T-cell (primary cell): ENCODE measurements around the gene LGR6. TPM values are rescaled to one million over a fixed set of nuclear protein-coding genes. Genes with fewer than 3 reads are reported as not detected.

Experiments
- ATAC-seq, 4 experiments: fragments of 200-7000 bp in 3 of 4; fragments of 150-1000 bp in 1 of 4; cut with Tn5 transposase; replicated peaks in 1 of 4; 1 replicate in 3 of 4; 2 replicates in 1 of 4; pipeline ENCODE4 v1.10.0; 2021; ENCODE audit warnings: moderate library complexity in 3 of 4, mild to moderate bottlenecking in 2 of 4, moderate number of reproducible peaks in 1 of 4
- CTCF ChIA-PET, 2 donors: fragments of 300-600 bp; sonication (Branson Sonifier 250); formaldehyde crosslinking; loops; one replicate each; lab custom pipeline; 2022; ENCODE audit warnings: antibody characterized with exemption in 2 of 2; lab: Charles Lee
- POLR2A ChIA-PET, 2 donors: fragments of 300-600 bp; sonication (Branson Sonifier 250); formaldehyde crosslinking; loops; one replicate each; lab custom pipeline; 2022; ENCODE audit warnings: antibody characterized with exemption in 2 of 2; lab: Charles Lee
- DNase-seq, 35 experiments: peaks; one replicate each; pipeline versions ENCODE4 v3.0.0 to v3.0.0-alpha.2; 2013 to 2023
- H3K27ac ChIP-seq: one replicate; pipeline ENCODE4 v1.5.1; 2013; ENCODE audit warnings: low read length
- H3K27me3 ChIP-seq, 2 experiments: replicated peaks in 1 of 2; 1 replicate in 1 of 2; 2 replicates in 1 of 2; pipeline versions ENCODE4 v1.6.1 to v1.7.0; 2013; ENCODE audit warnings: low read length in 1 of 2, mixed read lengths in 1 of 2; ENCODE audit not compliant: control insufficient read depth in 2 of 2, insufficient read depth in 2 of 2; ENCODE audit errors: extremely low read depth in 1 of 2
- H3K36me3 ChIP-seq, 2 donors: 1 replicate in 1 of 2; 2 replicates in 1 of 2; pipeline versions ENCODE4 v1.6.1 to v1.7.0; 2013; ENCODE audit warnings: low read length in 1 of 2; ENCODE audit not compliant: control insufficient read depth in 2 of 2, insufficient read depth in 1 of 2; ENCODE audit errors: extremely low read depth in 1 of 2
- H3K4me1 ChIP-seq, 2 experiments: 1 replicate in 1 of 2; 2 replicates in 1 of 2; pipeline versions ENCODE4 v1.6.1 to v1.7.0; 2013; ENCODE audit warnings: low read length in 2 of 2, mixed read lengths in 1 of 2; ENCODE audit not compliant: insufficient read depth in 2 of 2, control insufficient read depth in 1 of 2; ENCODE audit errors: extremely low read depth in 1 of 2
- H3K4me3 ChIP-seq, 2 donors: 1 replicate in 1 of 2; 2 replicates in 1 of 2; pipeline versions ENCODE4 v1.5.1 to v1.7.0; 2013; ENCODE audit warnings: mild to moderate bottlenecking in 2 of 2, low read length in 1 of 2, moderate library complexity in 1 of 2; ENCODE audit not compliant: control insufficient read depth in 1 of 2; ENCODE audit errors: extremely low read depth in 1 of 2
- H3K9me3 ChIP-seq: 2 replicates; pipeline ENCODE4 v1.7.0; 2013
- H3K27ac Mint-ChIP-seq, 2 donors: one replicate each; pipeline ENCODE4 v1.8.0; 2020 to 2021; ENCODE audit warnings: mild to moderate bottlenecking in 2 of 2, mixed read lengths in 2 of 2
- H3K27me3 Mint-ChIP-seq, 2 donors: one replicate each; pipeline ENCODE4 v1.8.0; 2021 to 2022; ENCODE audit warnings: mixed read lengths in 2 of 2
- H3K36me3 Mint-ChIP-seq: one replicate; pipeline ENCODE4 v1.8.0; 2021; ENCODE audit warnings: mixed read lengths
- H3K4me1 Mint-ChIP-seq, 3 donors: one replicate each; pipeline ENCODE4 v1.8.0; 2020 to 2022; ENCODE audit warnings: mixed read lengths in 3 of 3, mild to moderate bottlenecking in 1 of 3
- H3K4me3 Mint-ChIP-seq, 3 donors: one replicate each; pipeline ENCODE4 v1.8.0; 2020 to 2022; ENCODE audit warnings: mild to moderate bottlenecking in 3 of 3, mixed read lengths in 3 of 3, moderate library complexity in 3 of 3
- H3K9me3 Mint-ChIP-seq, 3 donors: one replicate each; pipeline ENCODE4 v1.8.0; 2020 to 2022; ENCODE audit warnings: mixed read lengths in 3 of 3
- WGBS: methylation state at CpG from one replicate; pipeline ENCODE4 v1.1.5; 2013; ENCODE audit warnings: missing lambda C conversion rate; ENCODE audit not compliant: insufficient coverage; 5-methylcytosine and 5-hydroxymethylcytosine counted together
- total RNA-seq, 35 experiments: library from RNA in 6 of 35; stranded (reverse) in 6 of 35; fragments of 120-200 nt in 1 of 35; gene quantifications; one replicate each; pipeline versions ENCODE4 v1.2.1 to v1.2.4 and lab custom pipeline; 2013 to 2026

LGR6 gene
- total RNA-seq, 5 donors from 2014 or later (not counting 1 experiment from before 2014, with no cell fraction given): 0.58 to 13.1 (median 1.8) TPM

DNA sequence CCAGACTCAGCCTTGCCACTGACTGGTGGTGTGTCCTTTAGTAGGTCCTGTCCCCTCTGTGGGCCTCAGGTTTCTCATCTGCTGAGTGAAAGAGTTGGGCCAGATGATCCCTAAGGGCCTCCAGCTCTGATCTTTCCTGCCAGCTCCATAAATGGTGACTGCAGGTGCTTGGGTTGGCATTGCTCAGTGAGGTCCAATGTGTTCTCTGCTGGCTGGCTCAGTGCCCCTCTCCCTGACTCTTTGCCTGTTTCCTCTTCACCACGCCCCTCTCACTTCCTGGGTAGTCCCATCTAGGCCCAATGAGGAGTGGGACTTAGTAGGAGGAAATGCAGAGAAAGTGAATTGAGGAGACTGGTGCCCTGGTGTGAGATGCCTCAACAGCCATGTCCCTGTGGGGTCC, 111.6 kb downstream of the LGR6 start:
- peaks cover 0 to 2% of the 10 kb centered on the region in 2 donors for H3K27me3 Mint-ChIP-seq
- Histone ChIP-seq H3K27ac (no peak overlapping the region), H3K36me3 (no peaks in the 10 kb centered on the region), H3K4me3 (no peak overlapping the region), H3K4me1 (no peaks in the 10 kb centered on the region), H3K9me3 (no peaks in the 10 kb centered on the region), H3K27me3 (peaks cover 0 to 6% of the 10 kb centered on the region in 2 experiments)
- peaks cover 3% of the 10 kb centered on the region for H3K36me3 Mint-ChIP-seq
- peaks cover 0 to 4% (median 0%) of the 10 kb centered on the region in 3 donors for H3K4me1 Mint-ChIP-seq
- WGBS: no CpG with 5 or more reads among the region's 1 CpG
- H3K9me3 Mint-ChIP-seq: no peaks in the 10 kb centered on the region
- H3K27ac Mint-ChIP-seq: no peak overlapping the region
- DNase-seq (no peak), ATAC-seq (no peak)
- no peak overlapping the region for H3K4me3 Mint-ChIP-seq
- ChIA-PET CTCF (interaction anchor here in 1 of 2 donors (0.6 kb wide), 1 partner anchor 132 kb away, joined by 3 read pairs; no protein-coding TSS in a partner anchor), POLR2A (no interaction called here)

DNA sequence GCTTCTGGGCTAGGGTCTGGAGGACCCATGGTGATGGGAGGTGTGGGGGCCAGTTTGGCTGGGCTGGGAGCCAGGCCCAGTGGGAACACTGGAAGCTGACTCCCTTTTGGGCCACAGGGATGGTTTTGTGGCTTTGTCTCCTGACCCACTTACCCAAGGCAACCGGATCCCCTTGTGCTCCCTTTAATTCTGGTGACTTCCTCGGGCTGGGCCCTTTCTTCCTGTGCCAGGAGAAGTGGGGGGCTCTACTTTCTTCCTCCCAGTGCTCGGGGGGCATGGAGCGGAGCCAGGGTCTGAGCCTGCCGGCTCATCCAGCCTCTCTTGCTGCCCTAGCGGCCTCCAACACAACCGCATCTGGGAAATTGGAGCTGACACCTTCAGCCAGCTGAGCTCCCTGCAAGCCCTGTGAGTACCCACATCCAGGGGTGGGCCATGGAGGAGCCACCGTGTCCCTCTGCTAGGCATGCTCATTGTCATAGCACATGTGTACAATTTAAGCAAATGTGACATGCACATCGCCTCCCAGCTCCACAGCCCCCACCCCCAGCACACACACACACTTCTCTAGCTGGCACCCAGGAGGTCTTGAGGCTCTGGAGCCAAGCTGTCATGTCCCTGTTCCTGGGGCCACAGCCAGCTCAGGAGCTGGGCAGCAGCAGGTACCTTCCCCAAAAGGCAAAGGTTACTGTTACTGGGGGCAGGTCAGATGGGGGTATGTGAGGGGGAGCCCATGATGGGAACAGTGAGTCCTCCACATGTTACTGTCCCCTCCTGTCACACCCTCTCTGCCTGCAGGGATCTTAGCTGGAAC, 113.1 kb downstream of the LGR6 start:
- H3K4me3 Mint-ChIP-seq: no peak overlapping the region
- Histone ChIP-seq H3K27ac (no peak overlapping the region), H3K4me3 (no peak overlapping the region), H3K36me3 (no peaks in the 10 kb centered on the region), H3K9me3 (no peaks in the 10 kb centered on the region), H3K4me1 (peaks cover 0 to 2% of the 10 kb centered on the region in 2 experiments), H3K27me3 (peaks cover 0 to 7% of the 10 kb centered on the region in 2 experiments)
- CTCF ChIA-PET: no interaction called here
- H3K27ac Mint-ChIP-seq: no peak overlapping the region
- ATAC-seq (no peak), DNase-seq (no peak)
- POLR2A ChIA-PET: no interaction called here
- H3K36me3 Mint-ChIP-seq: peaks cover 3% of the 10 kb centered on the region
- H3K9me3 Mint-ChIP-seq: no peaks in the 10 kb centered on the region
- 69% methylated on average over 6 of the region's 9 CpGs for WGBS
- peaks cover 3 to 5% of the 10 kb centered on the region in 2 donors for H3K27me3 Mint-ChIP-seq
- H3K4me1 Mint-ChIP-seq: peaks cover 0 to 4% (median 0%) of the 10 kb centered on the region in 3 donors

DNA sequence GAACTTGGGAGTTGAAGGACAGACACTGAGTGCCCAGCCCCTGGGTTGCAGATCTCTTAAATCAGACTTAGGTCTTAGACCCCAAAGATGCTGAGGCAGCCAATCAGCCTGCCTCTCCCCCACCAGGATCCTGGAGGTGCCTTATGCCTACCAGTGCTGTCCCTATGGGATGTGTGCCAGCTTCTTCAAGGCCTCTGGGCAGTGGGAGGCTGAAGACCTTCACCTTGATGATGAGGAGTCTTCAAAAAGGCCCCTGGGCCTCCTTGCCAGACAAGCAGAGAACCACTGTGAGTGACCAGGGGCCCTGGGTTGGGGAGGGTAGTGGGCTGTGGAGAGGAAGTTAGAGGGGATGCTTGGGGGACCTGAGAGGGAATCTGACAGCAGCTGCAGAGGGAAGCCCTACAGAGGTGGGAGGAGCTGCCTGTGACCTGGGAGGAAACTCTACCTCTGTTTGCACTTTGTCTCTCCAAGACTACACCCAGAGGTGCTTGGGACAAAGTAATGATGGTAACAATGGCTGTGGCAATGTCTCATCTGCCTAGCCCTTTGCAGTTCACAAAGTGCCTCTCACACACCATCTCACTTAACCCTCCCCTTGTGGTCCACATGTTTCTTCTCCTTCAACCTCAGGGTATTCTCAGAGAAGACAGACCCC, 116.6 kb downstream of the LGR6 start:
- H3K4me3 ChIP-seq: no peak overlapping the region
- Mint-ChIP-seq H3K9me3 (no peaks in the 10 kb centered on the region), H3K27ac (no peak overlapping the region), H3K36me3 (no peaks in the 10 kb centered on the region), H3K27me3 (peaks cover 7% of the 10 kb centered on the region in 2 donors), H3K4me1 (peaks cover 0 to 1% (median 0%) of the 10 kb centered on the region in 3 donors), H3K4me3 (no peak overlapping the region)
- DNase-seq (no peak), ATAC-seq (no peak)
- H3K9me3 ChIP-seq: no peaks in the 10 kb centered on the region
- no peak overlapping the region for H3K27ac ChIP-seq
- H3K36me3 ChIP-seq: no peaks in the 10 kb centered on the region
- POLR2A ChIA-PET: no interaction called here
- peaks cover 0 to 7% of the 10 kb centered on the region in 2 experiments for H3K4me1 ChIP-seq
- H3K27me3 ChIP-seq: peaks cover 0 to 13% of the 10 kb centered on the region in 2 experiments
- CTCF ChIA-PET: no interaction called here

DNA sequence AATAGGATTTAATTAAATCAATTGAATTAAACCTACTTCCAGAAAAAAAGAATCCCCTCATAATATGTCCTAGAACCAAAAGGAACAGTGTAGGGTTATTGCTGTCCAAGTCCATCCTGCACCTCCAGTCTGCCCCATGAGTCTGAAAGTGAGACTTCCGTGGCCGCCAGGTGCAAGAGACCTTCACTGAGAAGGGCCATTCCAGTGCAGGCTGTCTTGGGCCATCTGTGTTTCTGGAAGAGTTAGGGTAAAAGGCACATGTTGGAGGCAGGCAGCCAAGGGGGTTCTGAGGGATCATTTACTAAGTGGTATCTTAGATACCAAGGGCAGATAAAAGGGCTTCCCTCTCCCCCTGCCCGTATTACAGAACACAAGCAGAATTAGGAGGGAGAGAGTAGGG, 117.1 kb downstream of the LGR6 start:
- Histone ChIP-seq H3K4me3 (no peak overlapping the region), H3K36me3 (no peaks in the 10 kb centered on the region), H3K27me3 (peaks cover 0 to 13% of the 10 kb centered on the region in 2 experiments), H3K9me3 (no peaks in the 10 kb centered on the region), H3K27ac (no peak overlapping the region), H3K4me1 (peaks cover 0 to 7% of the 10 kb centered on the region in 2 experiments)
- DNase-seq (no peak), ATAC-seq (no peak)
- ChIA-PET CTCF (no interaction called here), POLR2A (no interaction called here)
- peaks cover 0 to 1% (median 0%) of the 10 kb centered on the region in 3 donors for H3K4me1 Mint-ChIP-seq
- H3K36me3 Mint-ChIP-seq: no peaks in the 10 kb centered on the region
- peak overlapping the region in 1 of 2 donors; percentile 10 for H3K27ac Mint-ChIP-seq
- H3K27me3 Mint-ChIP-seq: peaks cover 7% of the 10 kb centered on the region in 2 donors
- H3K4me3 Mint-ChIP-seq: no peak overlapping the region
- no peaks in the 10 kb centered on the region for H3K9me3 Mint-ChIP-seq
- WGBS: 86% methylated on average over 1 of the region's 3 CpGs

DNA sequence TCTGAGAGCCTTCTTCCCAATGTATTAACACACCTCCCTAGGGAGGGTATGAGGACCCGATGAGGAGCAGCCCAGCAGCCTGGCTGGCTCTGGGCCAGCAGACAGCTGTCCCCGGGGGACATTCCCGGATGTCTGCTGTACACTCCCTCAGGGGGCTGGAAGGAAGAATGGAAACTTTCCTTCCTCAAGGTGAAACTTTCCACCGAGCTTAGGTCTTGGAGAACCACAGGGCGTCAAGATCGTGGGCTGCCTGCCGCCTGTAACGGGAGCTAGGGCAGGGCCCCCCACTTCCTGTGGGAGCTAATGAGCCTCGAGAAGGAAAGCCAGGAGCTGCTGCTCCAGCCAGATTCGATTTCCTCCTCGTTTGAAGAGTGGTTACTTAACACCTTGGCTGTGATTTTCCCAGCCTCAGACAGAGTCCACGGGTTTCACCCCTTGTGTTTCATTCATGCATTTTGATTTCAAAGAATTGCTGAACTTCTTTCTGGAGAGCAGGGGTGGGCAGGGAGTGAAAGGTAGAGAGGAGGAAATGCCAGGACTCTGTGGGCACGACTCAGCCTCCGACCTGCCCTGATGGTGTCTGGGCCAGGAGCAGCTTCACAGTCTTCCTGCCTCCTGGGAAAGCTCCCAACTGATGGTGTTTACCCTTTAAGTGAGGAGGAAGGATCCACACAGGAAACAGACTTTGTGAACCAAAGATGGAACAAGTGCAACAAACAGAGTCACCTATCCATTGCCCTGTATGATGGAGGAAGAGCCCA, 118.5 kb downstream of the LGR6 start:
- WGBS: 12% methylated on average over 12 of the region's 14 CpGs
- Histone ChIP-seq H3K27me3 (peaks cover 0 to 8% of the 10 kb centered on the region in 2 experiments), H3K36me3 (no peaks in the 10 kb centered on the region), H3K4me3 (no peak overlapping the region), H3K9me3 (no peaks in the 10 kb centered on the region), H3K4me1 (peaks cover 0 to 7% of the 10 kb centered on the region in 2 experiments), H3K27ac (no peak overlapping the region)
- peaks cover 7 to 9% of the 10 kb centered on the region in 2 donors for H3K27me3 Mint-ChIP-seq
- no peaks in the 10 kb centered on the region for H3K36me3 Mint-ChIP-seq
- ChIA-PET CTCF (interaction anchor here (0.6 to 1.0 kb wide), 2 partner anchors 119 to 358 kb away, joined by 3 to 5 read pairs; no protein-coding TSS in a partner anchor), POLR2A (no interaction called here)
- peaks cover 0 to 1% (median 0%) of the 10 kb centered on the region in 3 donors for H3K4me1 Mint-ChIP-seq
- H3K9me3 Mint-ChIP-seq: no peaks in the 10 kb centered on the region
- DNase-seq (no peak), ATAC-seq (no peak)
- no peak overlapping the region for H3K27ac Mint-ChIP-seq
- no peak overlapping the region for H3K4me3 Mint-ChIP-seq
